ENCODE measurements around the gene OR13C2. TPM values are rescaled to one million over a fixed set of nuclear protein-coding genes. Genes with fewer than 3 reads are reported as not detected.

OR13C2 gene
- not detected in 2 replicates for polyA plus RNA-seq

GRCh38 chr9:104605527-104605926 lies at the start of gene OR13C2:
TSS of gene OR13C2 (minus strand) at chr9:104605627. CDS start at chr9:104605627, 0 bp downstream.

GRCh38 chr9:104618104-104618503 lies 12.7 kb upstream of the OR13C2 start, which contains the start of gene OR13C9:
TSS of gene OR13C9 (minus strand) at chr9:104618204. CDS start at chr9:104618204, 0 bp downstream.

GRCh38 chr9:104599313-104599712 lies 6.1 kb downstream of the OR13C2 start, which contains the start of gene OR13C5:
TSS of gene OR13C5 (minus strand) at chr9:104599413. CDS start at chr9:104599413, 0 bp downstream.

GRCh38 chr9:104568868-104569267 lies 36.6 kb downstream of the OR13C2 start, which contains the start of gene OR13C8:
TSS of gene OR13C8 (plus strand) at chr9:104569168. CDS start at chr9:104569168, 0 bp downstream.

Other genes with a start within 250 kb of the OR13C2 start
- not detected in 2 replicates for gene OR13F1, start 101.4 kb downstream of the OR13C2 start, polyA plus RNA-seq
- not detected in 2 replicates for gene OR13C4, start 78.4 kb downstream of the OR13C2 start, polyA plus RNA-seq
- 1.7 TPM in 1 of 2 replicates, not detected in the other for gene OR13C3, start 68.8 kb downstream of the OR13C2 start, polyA plus RNA-seq
- not detected in 2 replicates for gene OR13C8, start 36.5 kb downstream of the OR13C2 start, polyA plus RNA-seq
- gene OR13C5, start 6.2 kb downstream of the OR13C2 start, polyA plus RNA-seq, result not detected in 2 replicates
- not detected in 2 replicates for gene OR13C9, start 12.6 kb upstream of the OR13C2 start, polyA plus RNA-seq
- not detected in 2 replicates for gene OR13D1, start 88.9 kb upstream of the OR13C2 start, polyA plus RNA-seq
- gene NIPSNAP3A, start 142.1 kb upstream of the OR13C2 start, polyA plus RNA-seq, result 84.8 and 101 TPM in 2 replicates
- gene NIPSNAP3B, start 158.5 kb upstream of the OR13C2 start, polyA plus RNA-seq, result 5.2 and 26.4 TPM in 2 replicates